Fibroblast of pulmonary artery (primary cell): Measurements from ENCODE around the gene ATP8B2.
A peak's percentile ranks its signal among the peaks of the same experiment; 100 is the strongest.
"Not testable (repeated sequence)": the region's sequence is repeated elsewhere in the genome, so short reads cannot be mapped to it uniquely, and the experiment has no call there.

Source experiments
- DNase-seq: peaks from one replicate; pipeline ENCODE4 v3.0.0-alpha.2; 2010; ENCODE audit warnings: low read depth
- H3K4me3 ChIP-seq: replicated peaks from 2 replicates; pipeline ENCODE4 v1.5.1; 2011; ENCODE audit warnings: low read depth, mild to moderate bottlenecking, control low read depth, low read length, moderate library complexity
- CTCF ChIP-seq: IDR thresholded peaks from 2 replicates; pipeline ENCODE4 v1.5.1; 2011; ENCODE audit warnings: mild to moderate bottlenecking, control low read depth, low read length, inconsistent platforms; ENCODE audit errors: missing control alignments

Gene ATP8B2

GRCh38 chr1:154324669-154325582 is at the start of gene ATP8B2:
TSS of gene ATP8B2 (plus strand) at chr1:154325525. CDS start at chr1:154328142, 2,617 bp downstream.
- peak within 1 kb of the TSS; percentile 90 for H3K4me3 ChIP-seq
- peak; percentile 88 for TF ChIP-seq CTCF
- DNase-seq: peak; percentile 76

- H3K4me3 ChIP-seq: no peak overlapping the region
- TF ChIP-seq CTCF: peak; percentile 33
- no peak for DNase-seq
Observed at GRCh38 chr1:154276797-154277196, 48.5 kb upstream of the ATP8B2 start.

- not testable (repeated sequence) for H3K4me3 ChIP-seq, DNase-seq
Observed at GRCh38 chr1:154287591-154287990, 37.7 kb upstream of the ATP8B2 start.

GRCh38 chr1:154288661-154289060 is 36.7 kb upstream of the ATP8B2 start:
- TF ChIP-seq CTCF: no peak
- DNase-seq: no peak
- H3K4me3 ChIP-seq: no peak overlapping the region

- no peak overlapping the region for H3K4me3 ChIP-seq
Observed at GRCh38 chr1:154290921-154291320, 34.4 kb upstream of the ATP8B2 start.

GRCh38 chr1:154295408-154296235 is 29.7 kb upstream of the ATP8B2 start:
- no peak for DNase-seq
- no peak for TF ChIP-seq CTCF
- no peak overlapping the region for H3K4me3 ChIP-seq

More at GRCh38 chr1:154290921-154291320, 34.4 kb upstream of the ATP8B2 start:
- no peak for DNase-seq
- TF ChIP-seq CTCF: no peak

GRCh38 chr1:154301582-154301981 is 23.7 kb upstream of the ATP8B2 start:
- TF ChIP-seq CTCF: no peak
- no peak for DNase-seq
- H3K4me3 ChIP-seq: no peak overlapping the region
